SK-N-SH (cell line): ENCODE results near the gene C19orf67.

Experiments used
- EP300 ChIP-seq, 2 experiments: IDR thresholded peaks; 2 replicates each; pipeline versions ENCODE4 v1.4.0 to v1.6.1; 2012; ENCODE audit warnings: borderline replicate concordance in 1 of 2, low read depth in 1 of 2, low read length in 1 of 2
- EZH2phosphoT487 ChIP-seq: fragments of 200-600 bp; sonication (generic); IDR thresholded peaks from 2 replicates; pipeline ENCODE4 v1.6.1; 2017; ENCODE audit warnings: low read depth, mixed run types, mild to moderate bottlenecking, antibody characterized with exemption, moderate library complexity, borderline replicate concordance
- JUND ChIP-seq: IDR thresholded peaks from 2 replicates; pipeline ENCODE4 v1.4.0; 2012
- POLR2AphosphoS5 ChIP-seq: IDR thresholded peaks from 2 replicates; pipeline ENCODE4 v1.6.1; 2012; ENCODE audit warnings: low read depth, low read length
- RAD21 ChIP-seq: IDR thresholded peaks from 2 replicates; pipeline ENCODE4 v1.6.1; 2012; ENCODE audit warnings: mild to moderate bottlenecking, low read length
- TF ChIP-seq, protein P1 (sequence below): IDR thresholded peaks from 2 replicates; pipeline ENCODE4 v1.6.1; 2012; ENCODE audit warnings: mild to moderate bottlenecking, low read depth, low read length, moderate library complexity
- TF ChIP-seq, protein P2 (sequence below): fragments of 200-600 bp; sonication (generic); IDR thresholded peaks from 2 replicates; pipeline ENCODE4 v1.6.1; 2017; ENCODE audit warnings: antibody characterized with exemption, mild to moderate bottlenecking, moderate library complexity
- TF ChIP-seq, protein P3 (sequence below): fragments of 150-350 bp; IDR thresholded peaks from 2 replicates; pipeline ENCODE4 v1.6.1; 2017; ENCODE audit warnings: antibody characterized with exemption, low read length, low read depth, borderline replicate concordance
- TF ChIP-seq, protein P4 (sequence below): IDR thresholded peaks from 2 replicates; pipeline ENCODE4 v1.4.0; 2012; ENCODE audit warnings: low read depth, borderline replicate concordance

DNA sequence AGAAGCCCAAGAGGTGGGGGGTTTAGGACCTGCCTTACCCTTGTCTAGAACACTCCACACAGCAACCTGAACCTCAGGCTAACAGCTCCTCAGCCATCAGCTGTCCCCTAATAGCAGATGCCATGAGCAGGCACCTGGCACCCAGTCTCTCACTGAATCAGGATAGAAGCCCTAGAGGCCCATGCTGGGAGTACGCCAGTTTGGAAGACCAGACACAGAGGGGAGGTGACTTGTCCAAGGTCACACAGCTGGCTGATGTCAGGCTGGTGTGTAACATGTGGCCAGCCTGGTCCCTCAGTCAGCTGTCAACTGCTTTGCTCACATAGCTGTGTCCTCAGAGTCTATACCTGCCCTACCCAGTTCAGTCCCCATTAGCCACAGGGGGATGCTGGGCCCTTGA, 17.7 kb upstream of the C19orf67 start:
- TF ChIP-seq JUND (no peak), EZH2phosphoT487 (no peak), EP300 (IDR thresholded peaks at IDR 0.05; ENCODE audit: borderline replicate concordance in 1 of 2, low read depth in 1 of 2, low read length in 1 of 2) (no peak), POLR2AphosphoS5 (no peak), RAD21 (no peak)
- TF ChIP-seq, protein P1, sequence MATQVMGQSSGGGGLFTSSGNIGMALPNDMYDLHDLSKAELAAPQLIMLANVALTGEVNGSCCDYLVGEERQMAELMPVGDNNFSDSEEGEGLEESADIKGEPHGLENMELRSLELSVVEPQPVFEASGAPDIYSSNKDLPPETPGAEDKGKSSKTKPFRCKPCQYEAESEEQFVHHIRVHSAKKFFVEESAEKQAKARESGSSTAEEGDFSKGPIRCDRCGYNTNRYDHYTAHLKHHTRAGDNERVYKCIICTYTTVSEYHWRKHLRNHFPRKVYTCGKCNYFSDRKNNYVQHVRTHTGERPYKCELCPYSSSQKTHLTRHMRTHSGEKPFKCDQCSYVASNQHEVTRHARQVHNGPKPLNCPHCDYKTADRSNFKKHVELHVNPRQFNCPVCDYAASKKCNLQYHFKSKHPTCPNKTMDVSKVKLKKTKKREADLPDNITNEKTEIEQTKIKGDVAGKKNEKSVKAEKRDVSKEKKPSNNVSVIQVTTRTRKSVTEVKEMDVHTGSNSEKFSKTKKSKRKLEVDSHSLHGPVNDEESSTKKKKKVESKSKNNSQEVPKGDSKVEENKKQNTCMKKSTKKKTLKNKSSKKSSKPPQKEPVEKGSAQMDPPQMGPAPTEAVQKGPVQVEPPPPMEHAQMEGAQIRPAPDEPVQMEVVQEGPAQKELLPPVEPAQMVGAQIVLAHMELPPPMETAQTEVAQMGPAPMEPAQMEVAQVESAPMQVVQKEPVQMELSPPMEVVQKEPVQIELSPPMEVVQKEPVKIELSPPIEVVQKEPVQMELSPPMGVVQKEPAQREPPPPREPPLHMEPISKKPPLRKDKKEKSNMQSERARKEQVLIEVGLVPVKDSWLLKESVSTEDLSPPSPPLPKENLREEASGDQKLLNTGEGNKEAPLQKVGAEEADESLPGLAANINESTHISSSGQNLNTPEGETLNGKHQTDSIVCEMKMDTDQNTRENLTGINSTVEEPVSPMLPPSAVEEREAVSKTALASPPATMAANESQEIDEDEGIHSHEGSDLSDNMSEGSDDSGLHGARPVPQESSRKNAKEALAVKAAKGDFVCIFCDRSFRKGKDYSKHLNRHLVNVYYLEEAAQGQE: no peak
- TF ChIP-seq, protein P2, sequence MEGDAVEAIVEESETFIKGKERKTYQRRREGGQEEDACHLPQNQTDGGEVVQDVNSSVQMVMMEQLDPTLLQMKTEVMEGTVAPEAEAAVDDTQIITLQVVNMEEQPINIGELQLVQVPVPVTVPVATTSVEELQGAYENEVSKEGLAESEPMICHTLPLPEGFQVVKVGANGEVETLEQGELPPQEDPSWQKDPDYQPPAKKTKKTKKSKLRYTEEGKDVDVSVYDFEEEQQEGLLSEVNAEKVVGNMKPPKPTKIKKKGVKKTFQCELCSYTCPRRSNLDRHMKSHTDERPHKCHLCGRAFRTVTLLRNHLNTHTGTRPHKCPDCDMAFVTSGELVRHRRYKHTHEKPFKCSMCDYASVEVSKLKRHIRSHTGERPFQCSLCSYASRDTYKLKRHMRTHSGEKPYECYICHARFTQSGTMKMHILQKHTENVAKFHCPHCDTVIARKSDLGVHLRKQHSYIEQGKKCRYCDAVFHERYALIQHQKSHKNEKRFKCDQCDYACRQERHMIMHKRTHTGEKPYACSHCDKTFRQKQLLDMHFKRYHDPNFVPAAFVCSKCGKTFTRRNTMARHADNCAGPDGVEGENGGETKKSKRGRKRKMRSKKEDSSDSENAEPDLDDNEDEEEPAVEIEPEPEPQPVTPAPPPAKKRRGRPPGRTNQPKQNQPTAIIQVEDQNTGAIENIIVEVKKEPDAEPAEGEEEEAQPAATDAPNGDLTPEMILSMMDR: no peak
- TF ChIP-seq, protein P3, sequence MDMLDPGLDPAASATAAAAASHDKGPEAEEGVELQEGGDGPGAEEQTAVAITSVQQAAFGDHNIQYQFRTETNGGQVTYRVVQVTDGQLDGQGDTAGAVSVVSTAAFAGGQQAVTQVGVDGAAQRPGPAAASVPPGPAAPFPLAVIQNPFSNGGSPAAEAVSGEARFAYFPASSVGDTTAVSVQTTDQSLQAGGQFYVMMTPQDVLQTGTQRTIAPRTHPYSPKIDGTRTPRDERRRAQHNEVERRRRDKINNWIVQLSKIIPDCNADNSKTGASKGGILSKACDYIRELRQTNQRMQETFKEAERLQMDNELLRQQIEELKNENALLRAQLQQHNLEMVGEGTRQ: no peak
- TF ChIP-seq, protein P4, sequence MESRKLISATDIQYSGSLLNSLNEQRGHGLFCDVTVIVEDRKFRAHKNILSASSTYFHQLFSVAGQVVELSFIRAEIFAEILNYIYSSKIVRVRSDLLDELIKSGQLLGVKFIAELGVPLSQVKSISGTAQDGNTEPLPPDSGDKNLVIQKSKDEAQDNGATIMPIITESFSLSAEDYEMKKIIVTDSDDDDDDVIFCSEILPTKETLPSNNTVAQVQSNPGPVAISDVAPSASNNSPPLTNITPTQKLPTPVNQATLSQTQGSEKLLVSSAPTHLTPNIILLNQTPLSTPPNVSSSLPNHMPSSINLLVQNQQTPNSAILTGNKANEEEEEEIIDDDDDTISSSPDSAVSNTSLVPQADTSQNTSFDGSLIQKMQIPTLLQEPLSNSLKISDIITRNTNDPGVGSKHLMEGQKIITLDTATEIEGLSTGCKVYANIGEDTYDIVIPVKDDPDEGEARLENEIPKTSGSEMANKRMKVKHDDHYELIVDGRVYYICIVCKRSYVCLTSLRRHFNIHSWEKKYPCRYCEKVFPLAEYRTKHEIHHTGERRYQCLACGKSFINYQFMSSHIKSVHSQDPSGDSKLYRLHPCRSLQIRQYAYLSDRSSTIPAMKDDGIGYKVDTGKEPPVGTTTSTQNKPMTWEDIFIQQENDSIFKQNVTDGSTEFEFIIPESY: no peak
